Adrenal gland (tissue), 12 donors: ENCODE data around the gene CCDC73. TPM values are rescaled to one million over a fixed set of nuclear protein-coding genes. Genes with fewer than 3 reads are reported as not detected.
"Not testable (repeated sequence)": the region's sequence is repeated elsewhere in the genome, so short reads cannot be mapped to it uniquely, and the experiment has no call there.

Source experiments
- DNase-seq, 7 donors: peaks; one replicate each; pipeline ENCODE4 v3.0.0-alpha.2; 2019 to 2020
- H3K27ac ChIP-seq, 5 donors: fragments of 200-600 bp; sonication (generic) in 4 of 5; 1 replicate in 3 of 5; 2 replicates in 2 of 5; pipeline versions ENCODE4 v1.5.1 to v1.8.0; 2016 to 2020; ENCODE audit warnings: mild to moderate bottlenecking in 1 of 5
- H3K27me3 ChIP-seq: fragments of 200-600 bp; 2 replicates; pipeline ENCODE4 v1.8.0; 2021
- H3K36me3 ChIP-seq, 2 donors: fragments of 200-600 bp; replicated peaks in 1 of 2; 1 replicate in 1 of 2; 2 replicates in 1 of 2; pipeline versions ENCODE4 v1.5.1 to v1.8.0; 2018 to 2022
- H3K4me1 ChIP-seq, 2 donors: fragments of 200-600 bp; replicated peaks in 1 of 2; 1 replicate in 1 of 2; 2 replicates in 1 of 2; pipeline versions ENCODE4 v1.5.1 to v1.8.0; 2018 to 2021
- H3K4me3 ChIP-seq, 4 donors: fragments of 200-600 bp; sonication (generic) in 3 of 4; one replicate each; pipeline ENCODE4 v1.5.1; 2016 to 2018
- H3K9me3 ChIP-seq, 3 donors: fragments of 200-600 bp; sonication (generic) in 1 of 3; replicated peaks in 1 of 3; 1 replicate in 2 of 3; 2 replicates in 1 of 3; pipeline versions ENCODE4 v1.5.1 to v1.8.0; 2016 to 2021
- POLR2A ChIP-seq, 2 donors: fragments of 450-650 bp; IDR thresholded peaks; one replicate each; pipeline ENCODE4 v1.6.1; 2017; ENCODE audit warnings: antibody characterized with exemption in 2 of 2, mild to moderate bottlenecking in 2 of 2, moderate library complexity in 1 of 2
- WGBS, 4 donors: extraction: QIAGEN DNeasy Blood & Tissue Kit in 2 of 4; methylation state at CpG; one replicate each; pipeline versions ENCODE4 v1.1.5 to v1.1.7; 2013 to 2017; 5-methylcytosine and 5-hydroxymethylcytosine counted together
- intact Hi-C, 2 donors: fragments of 100-400 bp; cut with DNase I; formaldehyde crosslinking; loops; one replicate each; pipeline versions ENCODE4 v1.14.1 to v1.15.0; 2022 to 2023
- polyA plus RNA-seq, 3 donors: library from polyadenylated mRNA; stranded (reverse); fragments of 200-250 nt in 2 of 3; fragments of 350-450 nt in 1 of 3; fragmentation: Illumina TruSeq in 1 of 3; extraction: RNeasy Lipid Tissue Mini Kit (QIAGEN cat#74804) in 1 of 3; gene quantifications; one replicate each; pipeline ENCODE4 v1.2.3, GENCODE V29; 2013 to 2014
- total RNA-seq, 9 donors: library from RNA; depleted of rRNA in 4 of 9; stranded (reverse); fragments of >200 nt in 4 of 9; fragments of 120-200 nt in 1 of 9; fragmentation: NEBNext Ultra II Directional in 1 of 9; extraction: Animal tissue kit (Norgen Biotek cat#: 25700) in 1 of 9; gene quantifications; one replicate each; pipeline versions ENCODE4 v1.1.0 to v1.2.4, GENCODE V29; 2013 to 2023
- TF ChIP-seq, protein P1 (sequence below), 6 experiments: fragments of 450-650 bp in 4 of 6; fragments of 200-600 bp in 2 of 6; sonication (generic) in 1 of 6; IDR thresholded peaks; 1 replicate in 5 of 6; 2 replicates in 1 of 6; pipeline versions ENCODE4 v1.5.1 to v1.8.0; 2016 to 2021; ENCODE audit warnings: antibody characterized with exemption in 6 of 6, mild to moderate bottlenecking in 2 of 6, moderate library complexity in 1 of 6
- donor health status: healthy with polysubstance abuse.
- donor health status: Bipolar disorder and iron deficiency.
- donor health status: DM: yes; HTN: yes; CAD: no.
- donor health status: DM: no; HTN: no; CAD: no.
- donor health status: DM: no; HTN: no; CAD: no.
- donor health status: DM: yes; HTN: yes; CAD: no.

Gene CCDC73
- total and polyA plus RNA-seq, 12 donors: 0.07 to 1.6 (median 0.23) TPM; not detected in 4

DNA sequence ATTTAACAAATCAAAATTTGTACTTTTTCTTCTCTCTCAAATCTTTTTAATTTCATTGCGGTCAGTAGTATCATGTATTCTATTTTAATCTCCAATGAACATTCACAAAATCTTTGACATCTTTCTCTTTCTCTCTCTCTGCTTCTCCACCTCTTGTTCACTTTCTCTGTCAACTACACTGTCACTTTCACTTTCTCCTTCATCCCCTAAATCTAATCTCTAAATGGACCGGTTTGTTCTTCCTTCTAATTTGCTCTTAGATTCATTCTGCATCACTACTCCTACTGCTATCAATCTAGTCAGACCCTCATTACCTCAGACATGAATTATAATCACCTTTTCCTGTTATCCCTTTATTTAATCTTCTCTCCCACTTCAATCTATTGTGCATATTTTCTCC, 18.6 kb downstream of the CCDC73 start:
- Histone ChIP-seq H3K4me1 (no peaks in the 10 kb centered on the region), H3K27me3 (no peaks in the 10 kb centered on the region), H3K4me3 (no peak overlapping the region), H3K27ac (no peak overlapping the region), H3K9me3 (no peaks in the 10 kb centered on the region), H3K36me3 (no peaks in the 10 kb centered on the region)
- TF ChIP-seq, protein P1, sequence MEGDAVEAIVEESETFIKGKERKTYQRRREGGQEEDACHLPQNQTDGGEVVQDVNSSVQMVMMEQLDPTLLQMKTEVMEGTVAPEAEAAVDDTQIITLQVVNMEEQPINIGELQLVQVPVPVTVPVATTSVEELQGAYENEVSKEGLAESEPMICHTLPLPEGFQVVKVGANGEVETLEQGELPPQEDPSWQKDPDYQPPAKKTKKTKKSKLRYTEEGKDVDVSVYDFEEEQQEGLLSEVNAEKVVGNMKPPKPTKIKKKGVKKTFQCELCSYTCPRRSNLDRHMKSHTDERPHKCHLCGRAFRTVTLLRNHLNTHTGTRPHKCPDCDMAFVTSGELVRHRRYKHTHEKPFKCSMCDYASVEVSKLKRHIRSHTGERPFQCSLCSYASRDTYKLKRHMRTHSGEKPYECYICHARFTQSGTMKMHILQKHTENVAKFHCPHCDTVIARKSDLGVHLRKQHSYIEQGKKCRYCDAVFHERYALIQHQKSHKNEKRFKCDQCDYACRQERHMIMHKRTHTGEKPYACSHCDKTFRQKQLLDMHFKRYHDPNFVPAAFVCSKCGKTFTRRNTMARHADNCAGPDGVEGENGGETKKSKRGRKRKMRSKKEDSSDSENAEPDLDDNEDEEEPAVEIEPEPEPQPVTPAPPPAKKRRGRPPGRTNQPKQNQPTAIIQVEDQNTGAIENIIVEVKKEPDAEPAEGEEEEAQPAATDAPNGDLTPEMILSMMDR (IDR thresholded peaks at IDR 0.05): no peak
- TF ChIP-seq POLR2A (IDR thresholded peaks at IDR 0.05): no peak
- intact Hi-C loops: no loop called here
- WGBS, 4 donors: 49 to 59% (median 54%) methylated on average over 2 of the region's 2 CpGs
- no peak for DNase-seq

DNA sequence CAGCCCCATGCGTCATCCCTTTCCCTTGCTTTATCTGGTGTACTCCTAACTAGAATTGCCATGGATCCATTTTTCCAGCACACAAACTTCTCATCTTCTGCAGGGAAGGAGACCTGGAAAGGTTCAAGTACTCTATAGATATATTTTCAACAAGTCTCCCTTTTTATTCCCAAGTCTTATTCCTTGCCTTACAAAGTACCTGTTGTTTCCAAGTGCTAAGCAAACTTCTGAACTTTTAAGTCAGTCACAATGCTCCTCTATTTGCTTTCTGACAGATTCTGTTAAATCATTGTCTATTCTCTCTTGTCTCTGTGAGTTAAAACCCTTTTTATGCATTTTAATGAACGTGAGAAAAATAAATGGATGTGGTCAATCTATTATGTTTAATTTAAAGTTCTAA, 20.4 kb downstream of the CCDC73 start:
- DNase-seq: no peak
- Histone ChIP-seq H3K4me1 (no peaks in the 10 kb centered on the region), H3K4me3 (no peak overlapping the region), H3K27me3 (no peaks in the 10 kb centered on the region), H3K36me3 (no peaks in the 10 kb centered on the region), H3K27ac (no peak overlapping the region), H3K9me3 (peaks cover 0 to 4% (median 0%) of the 10 kb centered on the region in 3 donors)
- 60 to 81% (median 70%) methylated on average over 2 of the region's 2 CpGs for WGBS, 4 donors
- intact Hi-C loops: no loop called here
- TF ChIP-seq, protein P1 (IDR thresholded peaks at IDR 0.05): no peak
- no peak for TF ChIP-seq POLR2A (IDR thresholded peaks at IDR 0.05)

DNA sequence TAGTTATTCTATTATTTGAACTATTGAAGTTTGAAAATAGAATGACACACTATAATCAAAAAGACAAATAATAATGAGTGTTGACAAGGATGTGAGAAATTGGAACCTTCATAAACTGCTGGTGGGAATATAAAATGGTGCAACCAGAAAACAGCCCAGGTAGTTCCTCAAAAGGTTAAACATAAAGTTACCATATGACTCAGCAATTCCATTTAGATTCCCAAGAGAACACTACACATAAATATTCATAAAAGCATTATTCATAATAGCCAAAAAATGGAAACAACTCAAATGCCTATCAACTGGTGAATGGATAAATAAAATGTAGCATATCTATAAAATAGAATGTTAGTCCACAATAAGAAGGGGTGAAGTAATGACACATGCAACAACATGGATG, 21.7 kb downstream of the CCDC73 start:
- no peaks in the 10 kb centered on the region for H3K4me1 ChIP-seq
- peaks cover 0 to 5% (median 0%) of the 10 kb centered on the region in 3 donors for H3K9me3 ChIP-seq
- DNase-seq: no peak
- H3K36me3 ChIP-seq: no peaks in the 10 kb centered on the region
- no peak overlapping the region for H3K4me3 ChIP-seq
- H3K27me3 ChIP-seq: no peaks in the 10 kb centered on the region
- no peak for TF ChIP-seq POLR2A (IDR thresholded peaks at IDR 0.05)
- TF ChIP-seq, protein P1 (IDR thresholded peaks at IDR 0.05): no peak
- intact Hi-C loops: no loop called here
- no peak overlapping the region for H3K27ac ChIP-seq

DNA sequence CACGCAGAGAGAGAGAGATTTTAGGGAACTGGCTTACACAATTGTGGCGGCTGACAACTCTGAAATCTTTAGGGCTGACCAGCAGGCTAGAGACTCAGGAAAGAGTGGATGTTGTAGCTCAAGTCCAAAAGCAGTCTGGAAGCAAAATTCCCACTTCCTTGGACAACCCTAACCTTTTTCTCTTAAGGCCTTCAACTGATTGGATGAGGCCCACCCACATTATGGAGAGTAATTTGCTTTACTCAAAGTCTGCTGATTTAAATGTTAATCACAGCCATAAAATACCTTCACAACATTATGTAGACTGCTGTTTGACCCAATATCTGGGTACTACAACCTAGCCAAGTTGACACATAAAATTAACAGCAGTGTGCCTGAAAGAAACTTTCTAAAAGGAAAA, 32.7 kb downstream of the CCDC73 start:
- DNase-seq, intact Hi-C loops: not testable (repeated sequence)
- 83 to 89% (median 86%) methylated on average over 2 of the region's 2 CpGs for WGBS, 4 donors

DNA sequence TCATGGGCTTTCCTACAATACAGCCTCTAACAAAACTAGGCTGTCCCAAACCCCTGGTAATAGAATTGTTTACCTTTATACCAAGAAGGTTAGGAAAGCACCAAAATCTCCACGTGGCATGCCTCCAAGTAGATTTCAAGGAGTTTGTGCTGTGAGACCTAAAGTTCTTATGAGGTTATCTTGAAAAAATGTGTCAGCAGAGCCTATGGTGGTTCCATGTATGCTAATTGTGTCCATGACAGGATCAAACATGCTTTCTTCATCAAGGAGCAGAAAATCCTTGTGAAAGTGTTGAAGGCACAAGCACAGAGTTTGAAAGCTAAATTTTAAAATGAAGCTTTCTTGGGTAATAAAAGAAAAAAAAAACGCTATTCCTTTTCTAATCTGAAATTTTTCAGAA, 36.2 kb downstream of the CCDC73 start:
- Histone ChIP-seq H3K4me1 (no peaks in the 10 kb centered on the region), H3K27ac (no peak overlapping the region), H3K36me3 (no peaks in the 10 kb centered on the region), H3K4me3 (no peak overlapping the region), H3K9me3 (no peaks in the 10 kb centered on the region), H3K27me3 (no peaks in the 10 kb centered on the region)
- no peak for DNase-seq
- intact Hi-C loops: no loop called here
- TF ChIP-seq, protein P1 (IDR thresholded peaks at IDR 0.05): no peak
- no peak for TF ChIP-seq POLR2A (IDR thresholded peaks at IDR 0.05)
- WGBS, 4 donors: 55 to 72% (median 67%) methylated on average over 2 of the region's 2 CpGs

More for the DNA sequence above, 32.7 kb downstream of the CCDC73 start:
- not testable (repeated sequence) for H3K27ac ChIP-seq, H3K4me1 ChIP-seq, H3K9me3 ChIP-seq, H3K27me3 ChIP-seq, H3K4me3 ChIP-seq, H3K36me3 ChIP-seq

DNA sequence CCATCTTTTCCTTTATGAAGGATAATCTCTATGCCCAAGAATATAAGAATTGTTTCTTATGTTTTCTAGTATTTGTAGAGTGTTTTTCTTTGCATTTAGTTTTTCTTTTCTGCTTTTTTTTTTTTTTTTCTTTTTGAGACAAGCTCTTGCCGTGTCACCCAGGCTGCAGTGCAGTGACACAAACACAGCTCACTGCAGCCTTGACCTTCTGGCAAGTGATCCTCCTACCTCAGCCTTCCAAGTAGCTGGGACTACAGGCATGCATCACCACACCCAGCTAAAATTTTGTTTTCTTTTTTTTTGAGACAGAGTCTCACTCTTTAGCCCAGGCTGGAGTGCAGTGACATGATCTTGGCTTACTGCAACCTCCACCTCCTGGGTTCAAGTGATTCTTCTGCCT, 41.3 kb downstream of the CCDC73 start:
- 20 to 50% (median 42%) methylated on average over 1 of the region's 1 CpG for whole genome bisulfite sequencing, 4 donors
- H3K4me1 ChIP-seq, H3K4me3 ChIP-seq, H3K27ac ChIP-seq, H3K36me3 ChIP-seq, intact Hi-C loops, H3K9me3 ChIP-seq, H3K27me3 ChIP-seq: not testable (repeated sequence)
- peak in 6 of 7 donors; percentile 22 to 66 (median 46) for DNase-seq
